NCI-H2107 treated with DMSO at 0.1 percent for 48 hours (cell line): ENCODE measurements around the gene LCN1.

ENCODE experiments used
- DNase-seq: peaks from one replicate; lab custom pipeline; 2025; ENCODE audit not compliant: unreplicated experiment; lab: John Stamatoyannopoulos, UW

LCN1 gene

GRCh38 chr9:135565636-135566035, 44.4 kb downstream of the LCN1 start:
- DNase-seq, result no peak

DNA sequence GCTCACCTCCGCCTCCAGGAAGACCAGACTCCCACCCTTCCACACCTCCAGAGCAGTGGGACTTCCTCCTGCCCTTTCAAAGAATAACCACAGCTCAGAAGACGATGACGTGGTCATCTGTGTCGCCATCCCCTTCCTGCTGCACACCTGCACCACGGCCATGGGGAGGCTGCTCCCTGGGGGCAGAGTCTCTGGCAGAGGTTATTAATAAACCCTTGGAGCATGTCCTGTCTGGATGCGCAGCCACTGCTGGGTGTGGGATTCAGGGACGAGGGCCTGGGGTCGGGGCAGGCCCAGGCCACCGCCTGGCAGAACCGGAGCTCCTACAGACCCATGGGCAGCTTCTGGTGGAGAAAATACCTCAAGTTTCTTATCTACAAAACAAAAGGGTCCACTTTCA, 45.3 kb downstream of the LCN1 start:
- DNase-seq, result no peak

DNA sequence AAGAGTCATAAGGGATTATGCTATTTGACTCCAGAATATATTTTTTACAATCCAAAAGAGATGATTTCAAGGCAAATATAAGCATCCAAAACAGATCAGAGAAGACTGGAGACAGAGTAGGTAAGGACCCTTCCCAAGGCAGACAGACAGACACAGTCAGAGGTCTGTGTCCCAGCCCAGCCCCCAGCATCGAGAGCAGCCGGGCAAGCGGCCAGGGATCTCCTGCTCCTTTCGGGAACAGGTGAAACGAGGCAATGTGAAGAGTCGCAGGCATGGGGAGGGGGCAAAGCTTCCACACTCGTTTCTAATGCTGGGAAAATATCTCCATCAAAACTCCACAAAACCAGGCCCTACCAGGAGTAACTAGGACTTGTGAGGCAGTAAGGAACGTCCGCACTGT, 46.1 kb downstream of the LCN1 start:
- DNase-seq, result peak; percentile 22

DNA sequence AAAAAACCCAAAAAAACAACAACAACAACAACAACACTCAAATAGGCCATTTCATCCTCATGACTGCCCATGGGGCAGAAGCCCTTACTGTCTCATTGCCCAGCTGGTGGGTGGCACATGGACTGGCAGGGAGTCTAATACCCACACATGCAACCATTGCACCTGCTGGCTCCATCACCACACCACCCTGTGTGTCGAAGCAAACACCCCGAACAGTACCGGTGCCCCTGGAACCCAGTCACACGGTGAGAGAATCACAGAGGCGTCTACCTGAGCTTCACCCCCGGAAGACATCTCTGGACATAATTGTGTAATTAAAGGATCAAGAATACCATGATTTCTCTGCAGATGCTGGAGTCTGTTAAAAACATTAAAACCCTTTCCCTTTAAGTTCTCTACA, 46.8 kb downstream of the LCN1 start:
- DNase-seq, result no peak

DNA sequence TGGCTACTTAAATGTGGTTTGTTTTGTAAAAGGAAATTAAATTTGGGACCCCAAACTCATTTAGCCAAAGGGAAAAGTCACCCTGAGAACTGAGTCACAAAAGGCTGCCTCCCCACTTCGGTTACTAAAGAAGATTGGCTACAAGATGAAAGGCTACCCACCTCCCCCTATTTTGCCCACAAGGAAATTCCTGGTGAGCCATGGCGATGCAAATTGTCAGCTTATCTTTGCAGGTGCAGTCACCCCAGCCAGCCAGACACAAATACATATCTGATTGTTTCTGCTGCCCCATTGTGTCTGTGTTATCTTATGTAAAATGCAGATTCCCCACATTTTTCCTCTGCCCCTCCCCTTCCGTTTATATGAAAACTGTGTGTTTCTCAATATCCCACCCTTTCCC, 49.2 kb downstream of the LCN1 start:
- DNase-seq, result no peak

DNA sequence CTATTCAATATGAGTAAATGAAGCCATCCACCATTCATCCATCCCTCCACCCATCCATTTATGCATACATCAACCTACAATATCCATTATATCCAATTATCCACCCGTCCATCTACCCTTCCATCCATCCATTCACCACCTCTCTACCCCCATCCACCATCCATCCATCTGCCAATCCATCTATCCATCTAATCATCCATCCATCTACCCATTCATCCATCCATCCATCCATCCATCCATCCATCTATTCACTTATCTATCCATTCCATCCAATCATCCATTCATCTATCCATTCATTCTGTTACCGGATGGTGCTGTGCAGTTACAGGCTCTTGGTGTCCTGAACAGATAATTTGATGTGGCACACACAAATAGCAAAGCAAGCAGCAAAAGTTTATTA, 51.0 kb downstream of the LCN1 start:
- no peak for DNase-seq

GRCh38 chr9:135573124-135573523, 51.9 kb downstream of the LCN1 start:
- DNase-seq, result no peak

DNA sequence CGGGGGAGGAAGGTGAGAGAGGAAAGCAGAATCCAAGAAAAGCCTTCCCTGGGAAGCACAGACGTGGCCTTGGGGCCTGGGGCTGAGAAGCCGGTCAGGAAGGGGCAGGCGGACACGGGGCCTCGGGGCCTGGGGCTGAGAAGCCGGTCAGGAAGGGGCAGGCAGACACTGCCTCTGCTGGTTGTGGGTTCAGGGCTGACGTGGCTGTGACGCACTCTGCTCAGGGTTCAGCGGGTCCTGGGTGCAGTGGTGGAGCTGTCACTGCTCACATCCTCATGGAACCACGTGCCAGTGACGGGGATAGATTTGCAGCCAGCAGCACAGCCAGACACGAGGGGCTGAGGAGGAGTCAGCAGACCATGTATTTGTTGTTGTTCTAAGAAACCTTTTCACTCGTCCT, 53.1 kb downstream of the LCN1 start:
- no peak for DNase-seq

- DNase-seq, result no peak
These were observed 53.7 kb downstream of the LCN1 start for GRCh38 chr9:135574943-135575342.
